Measurements from ENCODE around the gene PEF1.

- TF ChIP-seq EZH2 (IDR thresholded peaks at IDR 0.05; ENCODE audit: low read length, unreplicated experiment) = no peak
- TF ChIP-seq CTCF (conservative IDR thresholded peaks at IDR 0.05; ENCODE audit: low read depth, low read length) = no peak
These were observed 4.1 kb upstream of the PEF1 start for GRCh38 chr1:31648641-31649357.
